HG03469 (cell line): ENCODE measurements around the gene BAZ1B.
"Not testable (repeated sequence)": the region's sequence is repeated elsewhere in the genome, so short reads cannot be mapped to it uniquely, and the experiment has no call there.

Experiments used
- ATAC-seq: cut with Tn5 transposase; IDR thresholded peaks from one replicate; pipeline ENCODE4 v1.9.1; 2021; ENCODE audit warnings: mild to moderate bottlenecking, moderate library complexity, moderate number of reproducible peaks; ENCODE audit not compliant: unreplicated experiment

Gene BAZ1B

DNA sequence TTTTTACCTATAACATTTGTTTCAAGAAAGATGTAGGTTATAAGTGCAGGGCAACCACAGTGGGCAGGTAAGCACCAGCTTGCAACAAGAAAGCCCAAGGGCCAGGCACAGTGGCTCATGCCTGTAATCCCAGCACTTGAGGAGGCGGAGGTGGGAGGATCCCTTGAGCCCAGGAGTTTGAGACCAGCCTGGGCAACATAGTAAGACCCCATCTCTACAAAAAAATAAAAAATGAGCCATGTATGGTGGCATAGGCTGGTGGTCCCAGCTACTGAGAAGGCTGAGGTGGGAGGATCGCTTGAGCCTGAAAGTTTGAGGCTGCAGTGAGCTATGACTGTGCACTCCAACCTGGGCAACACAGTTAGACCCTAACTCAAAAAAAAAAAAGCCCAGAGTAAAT lies 22.6 kb upstream of the BAZ1B start:
- no peak for ATAC-seq

DNA sequence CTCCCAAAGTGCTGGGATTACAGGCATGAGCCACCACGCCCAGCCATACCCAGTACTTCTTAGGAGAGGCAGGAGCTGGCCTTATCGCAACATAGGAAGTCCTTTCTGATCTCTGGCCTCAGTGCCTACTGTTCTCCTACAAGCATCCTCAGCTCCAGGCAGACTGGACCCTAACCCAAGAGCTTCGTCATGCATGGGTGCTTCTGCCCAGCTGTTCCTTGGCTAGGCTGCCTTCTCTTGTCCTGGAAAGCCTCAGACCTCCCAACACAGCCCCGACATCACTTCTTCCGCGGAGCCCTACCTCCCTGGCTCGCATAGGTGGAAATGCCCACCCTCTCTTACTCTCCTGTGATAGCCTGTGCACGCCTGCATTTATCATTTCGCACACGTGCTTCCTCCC lies 19.6 kb upstream of the BAZ1B start:
- ATAC-seq: no peak

- ATAC-seq: no peak
These were observed 17.6 kb upstream of the BAZ1B start for GRCh38 chr7:73539709-73540108.

GRCh38 chr7:73538510-73538909 lies 16.4 kb upstream of the BAZ1B start:
- not testable (repeated sequence) for ATAC-seq

- no peak for ATAC-seq
These were observed 15.0 kb upstream of the BAZ1B start for GRCh38 chr7:73537051-73537450.

- ATAC-seq: no peak
These were observed 14.4 kb upstream of the BAZ1B start for GRCh38 chr7:73536479-73536878.

- ATAC-seq: not testable (repeated sequence)
These were observed 13.8 kb upstream of the BAZ1B start for GRCh38 chr7:73535918-73536317.

GRCh38 chr7:73533742-73534141 lies 11.6 kb upstream of the BAZ1B start:
- ATAC-seq: no peak

GRCh38 chr7:73532224-73532623 lies 10.1 kb upstream of the BAZ1B start:
- ATAC-seq: no peak

GRCh38 chr7:73530800-73531199 lies 8.7 kb upstream of the BAZ1B start:
- no peak for ATAC-seq

GRCh38 chr7:73526896-73527821 lies 5.1 kb upstream of the BAZ1B start:
- ATAC-seq: no peak

GRCh38 chr7:73526158-73526494 lies 4.0 kb upstream of the BAZ1B start:
- ATAC-seq: not testable (repeated sequence)

DNA sequence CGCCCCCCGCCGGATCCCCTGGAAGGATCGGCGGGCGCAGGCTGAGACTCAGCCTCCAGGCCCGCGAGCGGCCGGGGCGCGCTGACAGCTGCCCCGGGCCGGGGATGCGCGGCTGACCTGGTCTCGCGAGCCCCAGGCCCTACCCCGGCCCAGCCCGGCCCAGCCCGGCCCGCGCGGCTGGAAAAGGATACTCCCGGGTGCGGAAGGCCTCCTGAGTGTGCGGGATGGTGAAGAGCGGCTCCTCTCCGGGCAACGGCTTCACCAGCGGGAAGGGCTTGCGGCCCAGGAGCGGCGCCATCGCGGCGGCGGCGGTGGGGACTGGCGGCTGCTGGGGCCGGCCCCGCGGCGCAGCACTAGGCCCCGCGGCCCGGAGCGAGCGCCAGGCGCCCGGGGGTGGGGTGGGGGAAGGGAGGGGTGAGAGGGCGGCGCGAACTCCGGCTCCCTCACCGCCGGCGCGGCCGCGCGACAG lies 423 bp downstream of the BAZ1B start:
- peak; percentile 20 for ATAC-seq

DNA sequence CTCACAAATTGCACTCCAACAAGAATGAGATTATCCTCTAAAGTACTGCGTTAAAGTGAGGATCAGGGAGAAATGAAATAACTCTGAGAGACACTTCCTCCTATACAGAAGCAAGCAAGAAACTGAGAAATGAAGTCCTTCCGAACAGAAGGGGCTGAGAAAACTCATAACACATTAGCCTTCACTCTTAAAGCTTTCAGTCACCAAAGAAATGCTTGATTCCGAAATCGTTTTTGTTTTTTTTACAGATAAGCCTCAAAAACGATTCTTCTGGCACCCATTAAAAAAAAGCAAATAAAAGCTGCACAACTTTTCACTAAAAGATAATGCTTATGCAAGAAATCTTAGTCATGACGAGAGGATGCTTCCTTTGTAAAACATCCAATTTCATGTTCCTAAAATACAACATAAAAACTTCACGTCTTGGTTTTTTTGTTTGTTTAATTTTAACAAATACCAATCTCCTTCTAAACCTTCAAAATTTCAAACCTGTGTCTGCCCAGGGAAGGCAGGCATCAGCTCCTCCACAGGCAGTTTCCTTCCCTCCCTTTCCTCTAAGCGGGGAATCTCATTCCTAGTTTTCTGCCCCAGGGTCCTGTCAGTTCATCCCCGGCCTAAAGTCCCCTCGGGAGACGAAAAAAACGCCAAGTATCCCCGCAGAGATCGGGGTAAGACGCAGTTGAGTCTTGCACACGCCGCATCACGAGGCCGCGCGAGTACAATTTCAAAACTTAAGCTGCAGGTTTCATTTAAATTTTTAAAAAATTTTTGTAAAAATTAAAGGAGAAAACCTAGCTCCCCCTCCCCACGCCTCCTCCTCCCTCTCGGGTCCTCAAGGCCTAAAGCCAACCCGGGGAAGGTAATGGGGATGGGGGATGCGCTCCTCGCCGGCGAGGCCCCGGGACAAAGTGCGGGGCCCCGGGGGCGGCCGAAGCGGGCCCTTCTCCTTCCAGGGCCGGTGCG lies 1.1 kb downstream of the BAZ1B start:
- no peak for ATAC-seq

DNA sequence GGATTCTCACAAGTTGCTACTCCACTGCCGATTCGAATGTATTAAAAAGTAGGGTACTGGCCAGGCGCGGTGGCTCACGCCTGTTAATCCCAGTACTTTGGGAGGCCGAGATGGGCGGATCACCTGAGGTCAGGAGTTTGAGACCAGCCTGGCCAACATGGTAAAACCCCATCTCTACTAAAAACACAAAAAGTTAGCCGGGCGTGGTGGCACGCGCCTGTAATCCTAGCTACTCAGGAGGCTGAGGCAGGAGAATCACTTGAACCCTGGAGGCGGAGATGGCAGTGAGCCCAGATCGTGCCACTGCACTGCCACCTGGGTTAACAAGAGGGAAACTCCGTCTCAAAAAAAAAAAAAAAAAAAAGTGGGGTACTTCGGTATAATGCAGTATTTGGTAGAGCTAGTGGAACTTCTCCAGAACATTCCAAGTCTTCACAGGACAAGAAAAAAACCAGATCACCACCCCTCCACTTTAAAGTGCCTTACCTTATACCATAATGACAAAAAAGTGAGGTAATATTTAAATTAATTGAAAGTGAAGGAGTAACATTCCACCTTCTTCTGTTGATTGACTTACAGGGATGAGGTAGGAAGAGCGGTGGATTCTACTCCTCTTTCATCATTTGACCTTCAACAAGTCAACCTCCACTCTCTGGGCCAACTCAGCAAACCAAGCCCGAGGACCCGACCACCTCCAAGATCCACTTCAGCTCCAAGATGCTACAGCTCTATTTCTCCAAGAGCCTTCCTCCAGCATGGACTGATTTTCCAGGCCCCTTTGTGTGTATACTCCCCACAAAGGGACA lies 2.0 kb downstream of the BAZ1B start:
- no peak for ATAC-seq

DNA sequence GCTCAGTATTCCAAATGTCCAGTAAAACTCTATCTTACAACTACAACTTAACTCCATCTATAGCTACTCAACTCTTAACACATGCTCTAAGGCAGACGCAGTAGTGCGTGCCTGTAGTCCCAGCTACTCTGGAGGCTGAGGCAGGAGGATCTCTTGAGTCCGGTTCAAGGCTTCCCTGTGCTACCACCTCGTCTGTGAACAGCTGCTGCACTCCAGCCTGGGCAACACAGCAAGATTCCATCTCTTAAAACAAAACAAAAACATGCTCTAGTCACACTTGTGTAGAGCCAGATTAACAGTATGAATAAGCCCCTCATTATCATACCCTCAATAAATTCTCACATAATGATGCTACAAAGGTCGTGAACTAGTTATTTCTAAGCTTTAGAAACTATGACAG lies 3.6 kb downstream of the BAZ1B start:
- ATAC-seq: no peak

- ATAC-seq: no peak
These were observed 4.7 kb downstream of the BAZ1B start for GRCh38 chr7:73517241-73517995.

- no peak for ATAC-seq
These were observed 6.9 kb downstream of the BAZ1B start for GRCh38 chr7:73515178-73515577.

- no peak for ATAC-seq
These were observed 9.9 kb downstream of the BAZ1B start for GRCh38 chr7:73512018-73512780.
